H1 (cell line): ENCODE results near the gene TAX1BP3. TPM values are rescaled to one million over a fixed set of nuclear protein-coding genes. Genes with fewer than 3 reads are reported as not detected.

ENCODE experiments used
- CBX8 ChIP-seq: fragments of 300-800, 300-1000 bp; sonication (generic); IDR thresholded peaks from 2 replicates; pipeline ENCODE4 v1.7.1; 2016; ENCODE audit warnings: low read depth, low read length, borderline replicate concordance
- CHD2 ChIP-seq: IDR thresholded peaks from 2 replicates; pipeline ENCODE4 v1.6.1; 2012; ENCODE audit warnings: low read length, improper control_type of control experiment
- EGR1 ChIP-seq: IDR thresholded peaks from 2 replicates; pipeline ENCODE4 v1.6.1; 2011; ENCODE audit warnings: low read depth, low read length, borderline replicate concordance
- GABPA ChIP-seq: IDR thresholded peaks from 2 replicates; pipeline ENCODE4 v1.6.1; 2011; ENCODE audit warnings: mild to moderate bottlenecking, low read length, moderate library complexity, borderline replicate concordance; ENCODE audit not compliant: insufficient read depth
- POU5F1 ChIP-seq: IDR thresholded peaks from 2 replicates; pipeline ENCODE4 v1.6.1; 2011; ENCODE audit warnings: low read depth, mild to moderate bottlenecking, low read length, moderate library complexity
- RXRA ChIP-seq: IDR thresholded peaks from 2 replicates; pipeline ENCODE4 v1.6.1; 2011; ENCODE audit warnings: low read depth, mild to moderate bottlenecking, low read length, moderate library complexity; ENCODE audit not compliant: insufficient read depth
- SAP30 ChIP-seq: fragments of 300-600 bp; sonication (generic); IDR thresholded peaks from 2 replicates; pipeline ENCODE4 v1.7.1; 2012; ENCODE audit warnings: low read length, moderate library complexity, mild to moderate bottlenecking, inconsistent platforms; ENCODE audit not compliant: insufficient read depth, insufficient replicate concordance
- SIN3A ChIP-seq, 2 experiments: IDR thresholded peaks in 1 of 2; conservative IDR thresholded peaks in 1 of 2; 2 replicates each; pipeline ENCODE4 v1.6.1; 2011 to 2012; ENCODE audit warnings: low read length in 2 of 2, improper control_type of control experiment in 1 of 2, low read depth in 1 of 2, mild to moderate bottlenecking in 1 of 2
- SIX5 ChIP-seq: IDR thresholded peaks from 2 replicates; pipeline ENCODE4 v1.6.1; 2011; ENCODE audit warnings: mild to moderate bottlenecking, low read depth, low read length
- ZNF274 ChIP-seq: IDR thresholded peaks from 2 replicates; pipeline ENCODE4 v1.7.0; 2012; ENCODE audit warnings: low read length, borderline replicate concordance; ENCODE audit errors: extremely low read depth
- polyA plus RNA-seq, 7 experiments: library from polyadenylated mRNA; depleted of rRNA in 3 of 7; stranded (reverse) in 5 of 7; unstranded in 2 of 7; fragments of >200 nt in 5 of 7; fragments of 200-250 nt in 2 of 7; gene quantifications; 1 replicate in 5 of 7; 2 replicates in 1 of 7; 4 replicates in 1 of 7; pipeline versions ENCODE4 v1.2.1 to v1.2.3, GENCODE V29; 2011 to 2013; ENCODE audit warnings: missing spikeins in 2 of 7, mixed read lengths in 2 of 7
- total RNA-seq: library from RNA; stranded (reverse); fragmentation: NEBNext Ultra II Directional; extraction: Animal tissue kit (Norgen Biotek cat#: 25700); gene quantifications from 2 replicates; pipeline ENCODE4 v1.2.1, GENCODE V29; 2021
- TF ChIP-seq, protein P1 (sequence below): fragments of 300-600 bp; sonication (generic); IDR thresholded peaks from 2 replicates; pipeline ENCODE4 v1.7.1; 2012; ENCODE audit warnings: low read length, moderate library complexity, mild to moderate bottlenecking, inconsistent platforms; ENCODE audit not compliant: insufficient replicate concordance
- TF ChIP-seq, protein P2 (sequence below): IDR thresholded peaks from 2 replicates; pipeline ENCODE4 v1.6.1; 2012; ENCODE audit warnings: inconsistent platforms

TAX1BP3 gene
- total and polyA plus RNA-seq, 2 of the 8 experiments (the other 6 are each of a cell fraction or from before 2014, with no cell fraction given) = 65.3 to 81.8 TPM

DNA sequence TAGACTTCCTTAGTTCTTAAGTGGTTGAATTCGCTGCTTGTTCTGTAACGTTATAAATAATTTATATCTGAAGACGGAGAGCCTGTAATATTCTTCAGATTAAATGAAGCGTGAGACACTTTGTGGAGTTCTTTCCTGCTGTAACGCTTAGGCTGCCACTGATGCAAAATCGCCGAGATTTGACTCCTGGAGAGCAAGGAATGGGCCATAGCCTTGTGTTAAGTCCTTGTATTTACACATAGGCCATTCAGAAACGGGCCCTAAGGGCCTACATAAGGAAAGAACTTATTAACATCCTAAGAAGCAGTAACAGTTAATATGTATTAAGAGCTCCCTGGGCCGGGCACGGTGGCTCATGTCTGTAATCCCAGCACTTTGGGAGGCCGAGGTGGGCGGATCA, 1.2 kb upstream of the TAX1BP3 start (continued):
- TF ChIP-seq, protein P1, sequence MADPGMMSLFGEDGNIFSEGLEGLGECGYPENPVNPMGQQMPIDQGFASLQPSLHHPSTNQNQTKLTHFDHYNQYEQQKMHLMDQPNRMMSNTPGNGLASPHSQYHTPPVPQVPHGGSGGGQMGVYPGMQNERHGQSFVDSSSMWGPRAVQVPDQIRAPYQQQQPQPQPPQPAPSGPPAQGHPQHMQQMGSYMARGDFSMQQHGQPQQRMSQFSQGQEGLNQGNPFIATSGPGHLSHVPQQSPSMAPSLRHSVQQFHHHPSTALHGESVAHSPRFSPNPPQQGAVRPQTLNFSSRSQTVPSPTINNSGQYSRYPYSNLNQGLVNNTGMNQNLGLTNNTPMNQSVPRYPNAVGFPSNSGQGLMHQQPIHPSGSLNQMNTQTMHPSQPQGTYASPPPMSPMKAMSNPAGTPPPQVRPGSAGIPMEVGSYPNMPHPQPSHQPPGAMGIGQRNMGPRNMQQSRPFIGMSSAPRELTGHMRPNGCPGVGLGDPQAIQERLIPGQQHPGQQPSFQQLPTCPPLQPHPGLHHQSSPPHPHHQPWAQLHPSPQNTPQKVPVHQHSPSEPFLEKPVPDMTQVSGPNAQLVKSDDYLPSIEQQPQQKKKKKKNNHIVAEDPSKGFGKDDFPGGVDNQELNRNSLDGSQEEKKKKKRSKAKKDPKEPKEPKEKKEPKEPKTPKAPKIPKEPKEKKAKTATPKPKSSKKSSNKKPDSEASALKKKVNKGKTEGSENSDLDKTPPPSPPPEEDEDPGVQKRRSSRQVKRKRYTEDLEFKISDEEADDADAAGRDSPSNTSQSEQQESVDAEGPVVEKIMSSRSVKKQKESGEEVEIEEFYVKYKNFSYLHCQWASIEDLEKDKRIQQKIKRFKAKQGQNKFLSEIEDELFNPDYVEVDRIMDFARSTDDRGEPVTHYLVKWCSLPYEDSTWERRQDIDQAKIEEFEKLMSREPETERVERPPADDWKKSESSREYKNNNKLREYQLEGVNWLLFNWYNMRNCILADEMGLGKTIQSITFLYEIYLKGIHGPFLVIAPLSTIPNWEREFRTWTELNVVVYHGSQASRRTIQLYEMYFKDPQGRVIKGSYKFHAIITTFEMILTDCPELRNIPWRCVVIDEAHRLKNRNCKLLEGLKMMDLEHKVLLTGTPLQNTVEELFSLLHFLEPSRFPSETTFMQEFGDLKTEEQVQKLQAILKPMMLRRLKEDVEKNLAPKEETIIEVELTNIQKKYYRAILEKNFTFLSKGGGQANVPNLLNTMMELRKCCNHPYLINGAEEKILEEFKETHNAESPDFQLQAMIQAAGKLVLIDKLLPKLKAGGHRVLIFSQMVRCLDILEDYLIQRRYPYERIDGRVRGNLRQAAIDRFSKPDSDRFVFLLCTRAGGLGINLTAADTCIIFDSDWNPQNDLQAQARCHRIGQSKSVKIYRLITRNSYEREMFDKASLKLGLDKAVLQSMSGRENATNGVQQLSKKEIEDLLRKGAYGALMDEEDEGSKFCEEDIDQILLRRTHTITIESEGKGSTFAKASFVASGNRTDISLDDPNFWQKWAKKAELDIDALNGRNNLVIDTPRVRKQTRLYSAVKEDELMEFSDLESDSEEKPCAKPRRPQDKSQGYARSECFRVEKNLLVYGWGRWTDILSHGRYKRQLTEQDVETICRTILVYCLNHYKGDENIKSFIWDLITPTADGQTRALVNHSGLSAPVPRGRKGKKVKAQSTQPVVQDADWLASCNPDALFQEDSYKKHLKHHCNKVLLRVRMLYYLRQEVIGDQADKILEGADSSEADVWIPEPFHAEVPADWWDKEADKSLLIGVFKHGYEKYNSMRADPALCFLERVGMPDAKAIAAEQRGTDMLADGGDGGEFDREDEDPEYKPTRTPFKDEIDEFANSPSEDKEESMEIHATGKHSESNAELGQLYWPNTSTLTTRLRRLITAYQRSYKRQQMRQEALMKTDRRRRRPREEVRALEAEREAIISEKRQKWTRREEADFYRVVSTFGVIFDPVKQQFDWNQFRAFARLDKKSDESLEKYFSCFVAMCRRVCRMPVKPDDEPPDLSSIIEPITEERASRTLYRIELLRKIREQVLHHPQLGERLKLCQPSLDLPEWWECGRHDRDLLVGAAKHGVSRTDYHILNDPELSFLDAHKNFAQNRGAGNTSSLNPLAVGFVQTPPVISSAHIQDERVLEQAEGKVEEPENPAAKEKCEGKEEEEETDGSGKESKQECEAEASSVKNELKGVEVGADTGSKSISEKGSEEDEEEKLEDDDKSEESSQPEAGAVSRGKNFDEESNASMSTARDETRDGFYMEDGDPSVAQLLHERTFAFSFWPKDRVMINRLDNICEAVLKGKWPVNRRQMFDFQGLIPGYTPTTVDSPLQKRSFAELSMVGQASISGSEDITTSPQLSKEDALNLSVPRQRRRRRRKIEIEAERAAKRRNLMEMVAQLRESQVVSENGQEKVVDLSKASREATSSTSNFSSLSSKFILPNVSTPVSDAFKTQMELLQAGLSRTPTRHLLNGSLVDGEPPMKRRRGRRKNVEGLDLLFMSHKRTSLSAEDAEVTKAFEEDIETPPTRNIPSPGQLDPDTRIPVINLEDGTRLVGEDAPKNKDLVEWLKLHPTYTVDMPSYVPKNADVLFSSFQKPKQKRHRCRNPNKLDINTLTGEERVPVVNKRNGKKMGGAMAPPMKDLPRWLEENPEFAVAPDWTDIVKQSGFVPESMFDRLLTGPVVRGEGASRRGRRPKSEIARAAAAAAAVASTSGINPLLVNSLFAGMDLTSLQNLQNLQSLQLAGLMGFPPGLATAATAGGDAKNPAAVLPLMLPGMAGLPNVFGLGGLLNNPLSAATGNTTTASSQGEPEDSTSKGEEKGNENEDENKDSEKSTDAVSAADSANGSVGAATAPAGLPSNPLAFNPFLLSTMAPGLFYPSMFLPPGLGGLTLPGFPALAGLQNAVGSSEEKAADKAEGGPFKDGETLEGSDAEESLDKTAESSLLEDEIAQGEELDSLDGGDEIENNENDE = no peak
- TF ChIP-seq SIN3A (conservative IDR thresholded peaks at IDR 0.05 in 1 of 2, IDR thresholded peaks at IDR 0.05 in 1 of 2; ENCODE audit: low read depth in 1 of 2, low read length in 2 of 2) (no peak), EGR1 (no peak), SIX5 (no peak), CBX8 (no peak), POU5F1 (no peak), GABPA (no peak), RXRA (no peak), ZNF274 (no peak), CHD2 (no peak), SAP30 (no peak)
- TF ChIP-seq, protein P2, sequence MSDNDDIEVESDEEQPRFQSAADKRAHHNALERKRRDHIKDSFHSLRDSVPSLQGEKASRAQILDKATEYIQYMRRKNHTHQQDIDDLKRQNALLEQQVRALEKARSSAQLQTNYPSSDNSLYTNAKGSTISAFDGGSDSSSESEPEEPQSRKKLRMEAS = no peak
